ENCODE data around the gene AGPAT1. TPM values are rescaled to one million over a fixed set of nuclear protein-coding genes. Genes with fewer than 3 reads are reported as not detected.

AGPAT1 gene
- total RNA-seq, 1 experiment from 2014 or later: 58.9 TPM

DNA sequence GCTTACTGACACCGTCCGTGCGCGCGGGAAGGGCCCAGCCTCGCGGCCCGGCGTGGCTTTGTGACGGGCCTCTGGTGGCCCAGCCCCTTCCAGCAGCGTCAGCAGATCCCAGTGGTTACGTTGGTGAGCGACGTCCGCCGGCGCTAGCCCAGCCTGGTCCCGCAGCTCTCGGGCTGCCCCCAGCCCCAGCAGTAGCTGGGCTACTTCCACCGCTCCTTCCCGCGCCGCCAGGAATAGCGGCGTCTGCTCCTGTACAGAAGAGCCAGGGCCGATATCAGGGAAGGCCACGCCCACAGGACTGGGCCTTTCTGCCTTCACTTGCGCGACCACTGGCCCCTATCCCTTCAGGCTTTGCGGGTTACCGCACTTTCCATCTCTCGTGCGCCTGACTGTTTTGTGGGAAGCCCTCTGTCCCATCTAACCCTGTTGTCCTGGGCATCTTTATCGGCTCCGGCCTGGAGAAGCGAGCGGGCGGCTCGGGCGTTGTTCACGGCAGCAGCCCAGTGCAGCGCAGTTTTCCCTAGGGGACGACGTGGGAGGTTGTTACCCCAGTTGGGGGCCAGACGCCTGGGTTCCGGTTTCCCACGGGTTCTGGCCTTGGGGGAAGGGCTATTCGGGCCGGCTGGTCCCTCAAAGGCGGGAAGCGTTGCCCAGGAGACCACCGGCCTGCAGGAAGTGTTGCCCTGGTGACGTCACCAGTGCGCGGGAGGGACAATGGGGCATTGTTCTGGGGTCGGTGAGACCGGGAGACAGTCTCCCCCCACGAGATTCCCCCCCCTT is 20.2 kb upstream of the AGPAT1 start:
- TSS peak; percentile 88 for BruUV-seq (replicated peaks)
- H3K9me3 ChIP-seq (ENCODE audit: insufficient read depth, low read depth): no peaks in the 10 kb centered on the region
- H3K9me2 ChIP-seq (ENCODE audit: insufficient read depth): no peaks in the 10 kb centered on the region
- CTCF ChIA-PET: interaction anchor here (0.7 kb wide), 1 partner anchor 513 kb away, joined by 5 read pairs; no protein-coding TSS in a partner anchor
- no peaks in the 10 kb centered on the region for H4K20me1 ChIP-seq (ENCODE audit: insufficient read depth)
- peaks cover 17% of the 10 kb centered on the region for H3F3A ChIP-seq (ENCODE audit: insufficient read depth, low read depth)
- peaks cover 18% of the 10 kb centered on the region for H3K4me1 ChIP-seq (replicated peaks; ENCODE audit: insufficient read depth)
- POLR2A ChIA-PET (ENCODE audit: unreplicated experiment): interaction anchor here (0.6 to 1.2 kb wide), 8 partner anchors 10 to 797 kb away, joined by 3 to 10 read pairs (median 5); no protein-coding TSS in a partner anchor
- H3K4me2 ChIP-seq: peak overlapping the region; percentile 94
- intact Hi-C loops (cut with micrococcal nuclease; ENCODE audit: unreplicated experiment): loop anchor here (1.0 to 10.0 kb wide), 6 partner anchors 18 to 779 kb away; partner anchors contain the start of genes ATP6V1G2, DDX39B, FKBPL and NFKBIL1
- H3K27me3 ChIP-seq (ENCODE audit: insufficient read depth, low read depth): peaks cover 9% of the 10 kb centered on the region
- H3K79me2 ChIP-seq (ENCODE audit: low read depth): no peaks in the 10 kb centered on the region
- peak overlapping the region; percentile 99 for H2AFZ ChIP-seq
- H3K36me3 ChIP-seq (ENCODE audit: low read depth): no peaks in the 10 kb centered on the region
- peak; percentile 40 to 67 for DNase-seq
- H3K27ac ChIP-seq: peak overlapping the region; percentile 87
- H3K4me3 ChIP-seq: peak overlapping the region; percentile 96
- TF ChIP-seq EZH2 (IDR thresholded peaks at IDR 0.05; ENCODE audit: low read depth): no peak
- TF ChIP-seq, protein P1, sequence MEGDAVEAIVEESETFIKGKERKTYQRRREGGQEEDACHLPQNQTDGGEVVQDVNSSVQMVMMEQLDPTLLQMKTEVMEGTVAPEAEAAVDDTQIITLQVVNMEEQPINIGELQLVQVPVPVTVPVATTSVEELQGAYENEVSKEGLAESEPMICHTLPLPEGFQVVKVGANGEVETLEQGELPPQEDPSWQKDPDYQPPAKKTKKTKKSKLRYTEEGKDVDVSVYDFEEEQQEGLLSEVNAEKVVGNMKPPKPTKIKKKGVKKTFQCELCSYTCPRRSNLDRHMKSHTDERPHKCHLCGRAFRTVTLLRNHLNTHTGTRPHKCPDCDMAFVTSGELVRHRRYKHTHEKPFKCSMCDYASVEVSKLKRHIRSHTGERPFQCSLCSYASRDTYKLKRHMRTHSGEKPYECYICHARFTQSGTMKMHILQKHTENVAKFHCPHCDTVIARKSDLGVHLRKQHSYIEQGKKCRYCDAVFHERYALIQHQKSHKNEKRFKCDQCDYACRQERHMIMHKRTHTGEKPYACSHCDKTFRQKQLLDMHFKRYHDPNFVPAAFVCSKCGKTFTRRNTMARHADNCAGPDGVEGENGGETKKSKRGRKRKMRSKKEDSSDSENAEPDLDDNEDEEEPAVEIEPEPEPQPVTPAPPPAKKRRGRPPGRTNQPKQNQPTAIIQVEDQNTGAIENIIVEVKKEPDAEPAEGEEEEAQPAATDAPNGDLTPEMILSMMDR (conservative IDR thresholded peaks at IDR 0.05): no peak

DNA sequence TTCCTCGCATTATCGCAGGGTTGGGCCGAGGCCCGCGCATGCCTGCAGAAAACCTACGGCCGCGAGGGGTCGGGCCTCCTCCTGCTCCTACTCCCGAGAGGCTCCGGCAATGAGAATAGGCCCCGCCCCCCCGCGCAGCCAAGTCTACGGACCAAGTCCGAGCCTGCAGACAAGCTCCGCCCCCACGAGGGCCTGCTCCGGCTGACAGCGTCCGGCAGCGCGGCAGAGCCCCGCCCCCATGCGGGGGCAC is 19.7 kb upstream of the AGPAT1 start:
- Histone ChIP-seq H3K4me2 (peak overlapping the region; percentile 94; the same call in 1 of the 2 replicates), H3K4me3 (peak overlapping the region; percentile 96; the same call in 1 of the 2 replicates), H3K27me3 (ENCODE audit: insufficient read depth, low read depth) (peaks cover 4% of the 10 kb centered on the region), H3K9me3 (ENCODE audit: insufficient read depth, low read depth) (no peaks in the 10 kb centered on the region), H3K79me2 (ENCODE audit: low read depth) (no peaks in the 10 kb centered on the region), H4K20me1 (ENCODE audit: insufficient read depth) (no peaks in the 10 kb centered on the region), H3K4me1 (replicated peaks; ENCODE audit: insufficient read depth) (peaks cover 18% of the 10 kb centered on the region), H3K27ac (no peak overlapping the region), H3F3A (ENCODE audit: insufficient read depth, low read depth) (peaks cover 17% of the 10 kb centered on the region), H3K36me3 (ENCODE audit: low read depth) (no peaks in the 10 kb centered on the region), H3K9me2 (ENCODE audit: insufficient read depth) (no peaks in the 10 kb centered on the region), H2AFZ (no peak overlapping the region)
- peak; percentile 98 to 100 for DNase-seq
- ChIA-PET CTCF (no interaction called here), POLR2A (ENCODE audit: unreplicated experiment) (interaction anchor here (0.6 to 1.2 kb wide), 8 partner anchors 11 to 796 kb away, joined by 3 to 10 read pairs (median 5); no protein-coding TSS in a partner anchor)
- intact Hi-C loops (cut with micrococcal nuclease; ENCODE audit: unreplicated experiment): loop anchor here (1.0 to 10.0 kb wide), 6 partner anchors 17 to 779 kb away; partner anchors contain the start of genes ATP6V1G2, DDX39B, FKBPL and NFKBIL1
- no TSS peak for BruUV-seq (replicated peaks)
- TF ChIP-seq, protein P1 (conservative IDR thresholded peaks at IDR 0.05): no peak; the same call in none of the 2 replicates
- TF ChIP-seq EZH2 (IDR thresholded peaks at IDR 0.05; ENCODE audit: low read depth): no peak

DNA sequence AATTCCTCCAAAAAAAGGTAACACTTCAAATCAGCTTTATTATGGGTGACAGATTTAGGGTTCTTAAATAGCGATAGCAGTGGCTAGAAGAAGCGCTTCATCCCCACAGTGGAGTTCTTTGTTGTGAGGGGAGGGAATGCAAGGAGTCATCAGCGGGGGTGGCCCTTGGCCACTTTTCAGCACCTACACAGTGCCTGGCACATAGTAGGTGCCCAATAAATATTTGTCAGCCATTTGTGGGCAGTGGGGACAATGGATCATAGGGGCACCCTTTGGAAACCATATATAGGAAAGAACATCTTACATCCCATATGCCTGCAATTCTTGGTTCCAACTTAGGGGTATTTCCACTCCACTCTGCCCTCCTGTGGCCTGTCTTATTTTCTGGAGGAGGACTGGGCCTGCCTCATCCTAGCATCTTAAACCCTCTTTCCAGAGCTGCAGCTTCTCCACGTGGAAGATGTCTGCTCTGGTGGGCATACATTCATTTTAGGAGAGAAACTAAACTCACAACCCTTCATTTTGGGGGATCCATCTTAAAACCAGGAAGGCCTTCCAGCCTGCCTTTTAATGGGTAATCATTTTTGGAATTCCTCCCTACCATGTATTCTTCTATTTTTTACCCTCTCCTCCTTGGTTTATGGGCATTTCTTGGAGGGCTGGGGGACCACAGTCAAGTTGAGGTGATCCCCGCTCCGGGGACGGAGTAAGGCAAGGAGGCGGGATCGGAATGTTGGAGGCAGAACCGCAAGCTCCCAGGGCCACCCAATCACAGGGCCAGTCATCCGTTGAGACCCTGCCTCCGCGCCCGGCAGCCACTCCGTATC is 19.2 kb upstream of the AGPAT1 start:
- H3K27ac ChIP-seq: peak overlapping the region; percentile 39; the same call in 1 of the 2 replicates
- peaks cover 17% of the 10 kb centered on the region for H3F3A ChIP-seq (ENCODE audit: insufficient read depth, low read depth)
- peak overlapping the region; percentile 76; the same call in 1 of the 2 replicates for H2AFZ ChIP-seq
- ChIA-PET CTCF (no interaction called here), POLR2A (ENCODE audit: unreplicated experiment) (interaction anchor here (0.5 to 1.2 kb wide), 6 partner anchors 17 to 796 kb away, joined by 3 to 10 read pairs (median 4); no protein-coding TSS in a partner anchor)
- BruUV-seq (replicated peaks): TSS peak; percentile 97
- peak overlapping the region; percentile 72 for H3K4me3 ChIP-seq
- no peaks in the 10 kb centered on the region for H4K20me1 ChIP-seq (ENCODE audit: insufficient read depth)
- H3K4me1 ChIP-seq (replicated peaks; ENCODE audit: insufficient read depth): peaks cover 18% of the 10 kb centered on the region
- TF ChIP-seq, protein P1 (conservative IDR thresholded peaks at IDR 0.05): peak; percentile 72
- no peak for TF ChIP-seq EZH2 (IDR thresholded peaks at IDR 0.05; ENCODE audit: low read depth)
- no peak for DNase-seq
- H3K9me2 ChIP-seq (ENCODE audit: insufficient read depth): no peaks in the 10 kb centered on the region
- no peaks in the 10 kb centered on the region; the same call in 1 of the 2 replicates for H3K27me3 ChIP-seq (ENCODE audit: insufficient read depth, low read depth)
- intact Hi-C loops (cut with micrococcal nuclease; ENCODE audit: unreplicated experiment): loop anchor here (1.0 to 10.0 kb wide), 6 partner anchors 17 to 780 kb away; partner anchors contain the start of genes ATP6V1G2, DDX39B, FKBPL and NFKBIL1
- no peaks in the 10 kb centered on the region for H3K36me3 ChIP-seq (ENCODE audit: low read depth)
- no peaks in the 10 kb centered on the region for H3K9me3 ChIP-seq (ENCODE audit: insufficient read depth, low read depth)
- no peaks in the 10 kb centered on the region for H3K79me2 ChIP-seq (ENCODE audit: low read depth)
- peak overlapping the region; percentile 93 for H3K4me2 ChIP-seq
